Measurements from ENCODE around the gene EFCAB9. TPM values are rescaled to one million over a fixed set of nuclear protein-coding genes. Genes with fewer than 3 reads are reported as not detected.
A peak's percentile ranks its signal among the peaks of the same experiment; 100 is the strongest.

EFCAB9 gene
- polyA plus RNA-seq, 2 of the 4 experiments (the other 2 are of a cell fraction) = not detected

DNA sequence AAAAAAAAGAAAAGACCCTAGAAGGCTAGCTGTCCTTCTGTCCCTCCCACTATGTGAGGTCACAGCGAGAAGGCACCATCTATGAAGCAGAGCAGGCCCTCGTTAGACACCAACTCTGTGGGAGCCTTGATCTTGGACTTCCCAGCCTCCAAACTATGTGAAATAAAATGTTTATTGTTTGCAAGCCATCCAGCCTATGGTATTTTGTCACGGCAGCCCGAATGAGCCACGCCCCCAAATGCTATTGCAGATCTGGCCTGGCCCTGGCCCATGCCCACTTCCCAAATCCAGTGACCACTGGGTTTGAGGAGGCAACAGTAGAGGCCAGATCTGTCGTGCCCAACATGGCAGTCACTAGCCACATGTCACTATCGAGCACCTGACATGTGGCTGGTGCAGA, 16.8 kb upstream of the EFCAB9 start:
- POLR2A ChIA-PET = no interaction called here

GRCh38 chr5:172178301-172178987, 15.5 kb upstream of the EFCAB9 start:
- Histone ChIP-seq H3K4me1 (no peaks in the 10 kb centered on the region), H3K9me3 (no peaks in the 10 kb centered on the region), H3K4me3 (no peak overlapping the region), H3K27ac (no peak overlapping the region), H3K4me2 (no peak overlapping the region)
- CTCF ChIA-PET = interaction anchor here (1.5 to 7.0 kb wide), 3 partner anchors 10 to 72 kb away, joined by 5 to 41 read pairs (median 6); partner anchors contain the start of gene STK10
- POLR2A ChIA-PET = no interaction called here
- DNase-seq (ENCODE audit: low read depth in 1 of 2, low spot score in 1 of 2) (no peak), ATAC-seq (peak in 1 of 2 experiments; percentile 31; a peak in 1 of 6 replicates), FAIRE-seq (no peak)
- TF ChIP-seq, protein P1, sequence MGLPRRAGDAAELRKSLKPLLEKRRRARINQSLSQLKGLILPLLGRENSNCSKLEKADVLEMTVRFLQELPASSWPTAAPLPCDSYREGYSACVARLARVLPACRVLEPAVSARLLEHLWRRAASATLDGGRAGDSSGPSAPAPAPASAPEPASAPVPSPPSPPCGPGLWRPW (IDR thresholded peaks at IDR 0.05) = no peak
- TF ChIP-seq ZFP36 (IDR thresholded peaks at IDR 0.05; ENCODE audit: borderline replicate concordance, partially characterized antibody) (no peak), MYC (IDR thresholded peaks at IDR 0.05; ENCODE audit: borderline replicate concordance, low read length) (no peak), CTCF (IDR thresholded peaks at IDR 0.05) (no peak), SMC3 (IDR thresholded peaks at IDR 0.05) (no peak), MAFK (IDR thresholded peaks at IDR 0.05; ENCODE audit: partially characterized antibody) (no peak), ESRRA (IDR thresholded peaks at IDR 0.05; ENCODE audit: borderline replicate concordance, low read length) (no peak), RAD21 (conservative IDR thresholded peaks at IDR 0.05 in 1 of 2, IDR thresholded peaks at IDR 0.05 in 1 of 2) (no peak), CEBPB (IDR thresholded peaks at IDR 0.05) (no peak), HOXA7 (CRISPR knock-in tag; IDR thresholded peaks at IDR 0.05) (no peak), ELK1 (IDR thresholded peaks at IDR 0.05; ENCODE audit: low read depth, low read length) (no peak)
- WGBS (ENCODE audit: missing lambda C conversion rate) = 85% methylated on average over 18 of the region's 18 CpGs

More for the DNA sequence above, 16.8 kb upstream of the EFCAB9 start:
- no peak overlapping the region for H3K4me3 ChIP-seq
- 78% methylated on average over 7 of the region's 7 CpGs for WGBS (ENCODE audit: missing lambda C conversion rate)
- FAIRE-seq (no peak), ATAC-seq (no peak), DNase-seq (ENCODE audit: low read depth in 1 of 2, low spot score in 1 of 2) (no peak)
- no peaks in the 10 kb centered on the region for H3K4me1 ChIP-seq
- no peak overlapping the region for H3K27ac ChIP-seq
- H3K4me2 ChIP-seq = no peak overlapping the region
- CTCF ChIA-PET = interaction anchor here (0.6 to 7.0 kb wide), 4 partner anchors 11 to 24 kb away, joined by 3 to 41 read pairs (median 3); partner anchors contain the start of gene STK10
- TF ChIP-seq, protein P2, sequence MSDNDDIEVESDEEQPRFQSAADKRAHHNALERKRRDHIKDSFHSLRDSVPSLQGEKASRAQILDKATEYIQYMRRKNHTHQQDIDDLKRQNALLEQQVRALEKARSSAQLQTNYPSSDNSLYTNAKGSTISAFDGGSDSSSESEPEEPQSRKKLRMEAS (IDR thresholded peaks at IDR 0.05) = no peak
- no peaks in the 10 kb centered on the region for H3K9me3 ChIP-seq

GRCh38 chr5:172178991-172179989, 14.7 kb upstream of the EFCAB9 start:
- Histone ChIP-seq H3K4me2 (no peak overlapping the region), H3K4me1 (no peaks in the 10 kb centered on the region), H3K27ac (no peak overlapping the region), H3K9me3 (no peaks in the 10 kb centered on the region), H3K4me3 (no peak overlapping the region)
- CTCF ChIA-PET = interaction anchor here (1.5 to 1.9 kb wide), 2 partner anchors 10 to 73 kb away, joined by 5 to 6 read pairs; partner anchors contain the start of gene STK10
- DNase-seq (ENCODE audit: low read depth in 1 of 2, low spot score in 1 of 2) (no peak), ATAC-seq (no peak; a peak in 1 of 6 replicates), FAIRE-seq (no peak)
- 84% methylated on average over 17 of the region's 18 CpGs for WGBS (ENCODE audit: missing lambda C conversion rate)
- POLR2A ChIA-PET = no interaction called here
- no peak for TF ChIP-seq EHF (CRISPR knock-in tag; IDR thresholded peaks at IDR 0.05)
- no peak for TF ChIP-seq EHMT2 (IDR thresholded peaks at IDR 0.05; ENCODE audit: low read depth)
- TF ChIP-seq TP53 (CRISPR knock-in tag; IDR thresholded peaks at IDR 0.05) = no peak
